Activated CD4-positive, alpha-beta T cell treated with anti-CD3 and anti-CD28 coated beads, Interleukin-2, amount 50 U/mL, for 48 hours (primary cell): ENCODE measurements around the gene UPF3A.
A peak's percentile ranks its signal among the peaks of the same experiment; 100 is the strongest.
"Not testable (repeated sequence)": the region's sequence is repeated elsewhere in the genome, so short reads cannot be mapped to it uniquely, and the experiment has no call there.

Experiments
- DNase-seq, 2 experiments: peaks; one replicate each; pipeline ENCODE4 v3.0.0-alpha.2; 2020

Gene UPF3A

GRCh38 chr13:114309086-114309485 lies 27.7 kb downstream of the UPF3A start:
- DNase-seq: no peak

DNA sequence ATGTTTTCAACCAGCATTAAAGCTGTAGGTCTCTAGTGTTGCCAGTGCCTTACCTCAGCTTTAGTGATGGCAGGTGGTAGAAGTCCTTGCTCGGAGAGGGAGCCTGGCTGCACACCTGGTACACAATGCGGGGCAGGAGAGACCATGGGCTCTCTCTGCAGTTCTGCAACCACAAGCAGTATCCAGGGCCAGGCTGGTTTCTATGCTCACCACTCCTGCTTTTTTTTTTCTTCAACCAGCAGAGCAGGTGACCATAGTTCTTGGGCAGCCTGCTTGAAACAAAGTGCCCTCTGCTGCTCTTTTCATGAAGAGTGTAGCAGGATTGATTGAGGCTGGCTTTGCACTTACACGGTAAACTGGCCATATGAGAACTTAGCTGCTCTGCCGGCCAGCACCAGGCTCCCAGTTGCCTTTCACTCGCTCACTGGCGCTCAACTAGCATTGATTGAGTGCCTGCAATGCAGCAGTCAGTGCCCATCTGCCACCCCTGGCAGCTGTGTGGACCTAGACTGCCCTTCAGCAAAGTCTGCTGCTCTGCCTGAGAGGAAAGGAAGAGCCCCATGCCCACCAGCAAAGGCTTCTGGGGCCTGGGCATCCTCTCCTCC lies 28.5 kb downstream of the UPF3A start:
- no peak for DNase-seq

DNA sequence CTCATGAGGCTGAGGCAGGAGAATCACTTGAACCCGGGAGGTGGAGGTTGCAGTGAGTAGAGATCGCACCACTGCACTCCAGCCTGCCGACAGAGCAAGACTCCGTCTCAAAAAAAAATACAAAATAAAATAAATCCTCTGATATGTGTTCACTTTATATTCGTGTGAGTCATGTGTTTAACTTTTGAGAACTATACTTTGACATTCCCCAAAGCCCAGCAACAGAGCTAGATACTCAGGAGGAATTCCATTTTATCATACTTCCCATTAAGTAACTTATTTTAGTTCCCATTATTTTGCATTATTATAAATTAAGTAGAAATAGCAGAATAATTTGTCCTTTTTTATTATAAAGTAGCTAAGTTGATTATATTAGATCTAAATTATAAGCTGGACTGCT lies 29.6 kb downstream of the UPF3A start:
- DNase-seq: no peak

DNA sequence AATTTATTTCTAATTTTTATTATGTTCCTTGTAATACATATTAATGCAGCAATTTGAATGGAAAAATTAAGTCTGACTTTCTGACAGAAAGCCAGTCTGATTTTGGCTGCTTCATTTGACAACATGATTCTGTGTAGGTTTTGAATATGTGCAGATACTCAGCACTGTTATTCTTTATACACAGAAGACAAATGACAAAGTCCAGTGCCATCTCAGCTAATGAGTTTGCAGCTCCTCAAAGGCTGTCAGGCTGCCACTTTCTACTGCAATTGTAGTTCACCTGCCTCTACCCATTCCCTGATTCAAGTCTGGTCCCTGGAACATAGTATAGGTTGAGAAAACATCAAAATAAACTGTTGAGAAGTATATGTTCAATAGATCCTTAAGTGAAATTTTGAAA lies 30.0 kb downstream of the UPF3A start:
- DNase-seq: no peak

DNA sequence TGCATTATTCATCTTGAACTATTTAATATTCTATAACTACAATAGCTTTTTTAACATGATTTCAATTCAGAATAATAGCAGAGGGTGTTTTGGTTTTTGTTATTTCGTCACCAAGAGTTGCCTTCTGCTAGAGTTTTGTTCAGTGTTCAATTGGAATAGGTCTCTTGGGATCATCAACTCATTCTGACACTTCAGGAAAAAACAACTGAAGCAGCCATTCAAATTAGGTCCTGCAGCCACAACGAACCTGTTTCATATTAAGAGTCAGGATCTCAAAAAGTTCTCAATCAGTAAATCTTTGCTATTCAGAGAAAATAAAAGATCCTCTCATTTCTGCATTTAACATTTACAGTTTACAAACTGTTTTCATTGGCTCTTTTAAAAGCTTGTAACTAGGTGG lies 30.5 kb downstream of the UPF3A start:
- no peak for DNase-seq

DNA sequence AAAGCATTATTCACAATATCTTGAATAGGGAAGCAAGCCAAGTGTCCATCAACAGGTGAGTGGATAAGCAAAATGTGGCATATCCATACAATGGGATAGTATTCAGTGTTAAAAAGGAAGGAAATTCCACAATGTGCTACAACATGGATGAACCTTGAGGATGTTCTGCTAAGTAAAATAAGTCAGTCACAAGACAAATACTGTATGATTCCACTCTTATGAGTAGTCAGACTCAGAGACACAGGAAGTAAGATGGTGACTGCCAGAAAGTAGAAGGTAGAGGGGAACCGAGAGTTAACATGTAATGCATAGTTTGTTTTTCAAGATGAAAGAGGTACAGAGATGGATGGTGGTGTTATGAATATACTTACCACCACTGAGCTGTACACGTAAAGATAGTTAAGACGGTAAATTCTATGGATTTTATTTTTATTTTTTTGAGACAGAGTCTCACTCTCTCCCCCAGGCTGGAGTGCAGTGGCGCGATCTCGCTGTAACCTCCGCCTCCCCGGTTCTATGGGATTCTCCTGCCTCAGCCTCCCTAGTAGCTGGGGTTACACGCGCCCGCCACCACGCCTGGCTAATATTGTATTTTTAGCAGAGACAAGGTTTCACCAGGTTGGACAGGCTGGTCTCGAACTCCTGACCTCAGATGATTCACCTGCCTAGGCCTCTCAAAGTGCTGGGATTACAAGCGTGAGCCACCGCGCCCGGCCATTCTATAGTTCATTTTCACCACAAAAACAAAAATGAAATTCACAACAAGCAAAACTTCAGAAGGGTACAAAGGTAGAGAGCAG lies 31.9 kb downstream of the UPF3A start:
- DNase-seq: peak; percentile 56 to 65

GRCh38 chr13:114314074-114314912 lies 32.9 kb downstream of the UPF3A start, which contains the start of gene CHAMP1:
CHAMP1 (plus strand) TSS chr13:114314503; CDS start chr13:114323843, 9,340 bp downstream.
- DNase-seq: peak; percentile 92 to 96

DNA sequence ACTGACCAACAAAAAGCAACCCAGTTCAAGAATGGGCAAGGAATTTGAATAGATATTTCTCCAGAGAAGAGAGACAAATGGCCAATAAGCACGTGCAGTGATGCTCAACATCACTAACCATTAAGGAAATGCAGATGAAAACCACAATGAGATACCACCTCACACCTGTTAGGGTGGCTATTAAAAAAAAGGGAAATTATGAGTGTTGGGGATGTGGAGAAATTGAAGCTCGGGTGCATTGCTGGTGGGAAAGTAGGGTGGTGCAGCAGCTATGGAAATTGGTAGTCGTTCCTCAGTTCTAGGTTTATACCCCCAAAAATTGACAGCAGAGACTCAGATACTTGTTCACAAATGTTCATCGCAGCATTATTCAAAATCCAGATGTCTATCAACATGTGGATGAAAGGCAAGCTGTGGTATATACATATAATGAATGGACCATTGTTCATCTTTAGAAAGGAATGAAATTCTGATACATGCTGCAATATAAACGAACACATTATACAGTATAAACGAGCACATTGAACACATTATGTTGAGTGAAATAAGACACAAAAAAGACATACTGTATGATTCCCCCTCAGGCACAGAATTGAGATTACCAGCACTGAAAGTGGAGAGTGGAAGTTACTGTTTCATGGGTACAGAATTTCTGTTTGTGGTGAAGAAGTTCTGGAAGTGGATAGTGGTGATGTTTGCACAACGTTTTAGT lies 33.8 kb downstream of the UPF3A start:
- no peak for DNase-seq

GRCh38 chr13:114318624-114319023 lies 37.2 kb downstream of the UPF3A start:
- no peak for DNase-seq

DNA sequence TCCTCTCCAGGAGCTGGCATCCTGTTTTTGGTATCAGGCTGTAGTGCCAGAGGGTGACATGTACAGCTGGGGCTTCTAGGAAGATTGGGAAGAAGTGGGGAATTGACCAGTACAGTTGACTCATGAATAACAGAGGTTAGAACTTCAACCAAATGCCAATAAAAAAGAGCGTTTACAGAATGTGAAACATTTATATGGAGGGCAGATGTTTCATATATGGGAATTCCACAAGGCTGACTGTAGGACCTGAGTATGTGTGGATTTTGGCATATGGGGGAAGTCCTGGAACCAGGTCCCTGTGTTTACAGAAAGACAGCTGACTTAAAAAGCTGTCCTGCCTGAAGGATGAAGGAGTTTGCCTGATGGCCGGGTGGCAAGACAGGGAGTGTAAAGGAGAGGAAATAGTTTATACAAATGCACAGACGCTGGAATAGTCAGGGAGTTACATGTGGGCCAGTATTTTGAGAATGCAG lies 38.1 kb downstream of the UPF3A start:
- no peak for DNase-seq

GRCh38 chr13:114320065-114320464 lies 38.7 kb downstream of the UPF3A start:
- DNase-seq: no peak

DNA sequence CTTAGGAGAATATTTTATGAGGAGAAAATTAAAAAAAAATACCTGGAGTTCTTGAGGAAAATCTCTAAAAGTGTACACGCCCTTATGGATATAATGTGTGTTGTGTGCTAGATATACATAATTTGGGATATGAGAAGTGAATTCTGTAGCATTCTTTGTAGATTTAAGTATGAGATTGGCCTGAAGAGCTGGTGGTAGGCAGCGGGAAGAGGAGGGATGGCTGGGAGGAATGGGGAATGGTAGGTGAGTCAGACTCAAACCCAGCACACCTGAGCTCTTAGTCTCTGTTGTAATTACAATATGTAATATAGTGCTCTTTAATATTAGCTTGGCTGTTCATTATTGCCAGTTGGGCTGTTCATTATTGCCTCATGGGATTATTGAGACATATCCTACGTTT lies 39.9 kb downstream of the UPF3A start:
- DNase-seq: no peak

GRCh38 chr13:114323349-114323748 lies 41.9 kb downstream of the UPF3A start:
- no peak for DNase-seq

GRCh38 chr13:114324334-114324733 lies 42.9 kb downstream of the UPF3A start:
- peak; percentile 15 to 29 for DNase-seq

DNA sequence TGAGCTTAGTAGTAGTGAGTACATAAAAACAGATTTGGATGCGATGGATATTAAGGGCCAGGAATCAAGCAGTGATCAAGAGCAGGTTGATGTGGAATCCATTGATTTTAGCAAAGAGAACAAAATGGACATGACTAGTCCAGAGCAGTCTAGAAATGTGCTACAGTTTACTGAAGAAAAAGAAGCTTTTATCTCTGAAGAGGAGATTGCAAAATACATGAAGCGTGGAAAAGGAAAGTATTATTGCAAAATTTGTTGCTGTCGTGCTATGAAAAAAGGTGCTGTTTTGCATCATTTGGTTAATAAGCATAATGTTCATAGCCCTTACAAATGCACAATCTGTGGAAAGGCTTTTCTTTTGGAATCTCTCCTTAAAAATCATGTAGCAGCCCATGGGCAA lies 44.3 kb downstream of the UPF3A start:
- DNase-seq: no peak

DNA sequence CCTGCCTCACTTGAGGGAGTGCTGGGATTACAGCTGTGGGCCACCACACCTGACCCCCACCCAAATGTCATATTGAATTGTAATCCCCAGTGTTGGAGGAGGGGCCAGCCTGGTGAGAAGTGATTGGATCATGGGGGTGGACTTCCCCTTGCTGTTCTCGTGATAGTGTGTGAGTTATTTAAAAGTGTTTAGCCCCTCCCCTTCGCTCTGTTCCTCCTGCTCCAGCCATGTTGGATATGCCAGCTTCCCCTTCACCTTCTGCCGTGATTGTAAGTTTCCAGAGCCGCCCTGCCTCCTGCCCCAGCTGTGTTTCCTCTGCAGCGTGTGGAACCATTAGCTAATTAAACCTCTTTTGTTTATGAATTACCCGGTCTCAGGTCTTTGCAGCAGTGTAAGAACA lies 46.6 kb downstream of the UPF3A start:
- no peak for DNase-seq

DNA sequence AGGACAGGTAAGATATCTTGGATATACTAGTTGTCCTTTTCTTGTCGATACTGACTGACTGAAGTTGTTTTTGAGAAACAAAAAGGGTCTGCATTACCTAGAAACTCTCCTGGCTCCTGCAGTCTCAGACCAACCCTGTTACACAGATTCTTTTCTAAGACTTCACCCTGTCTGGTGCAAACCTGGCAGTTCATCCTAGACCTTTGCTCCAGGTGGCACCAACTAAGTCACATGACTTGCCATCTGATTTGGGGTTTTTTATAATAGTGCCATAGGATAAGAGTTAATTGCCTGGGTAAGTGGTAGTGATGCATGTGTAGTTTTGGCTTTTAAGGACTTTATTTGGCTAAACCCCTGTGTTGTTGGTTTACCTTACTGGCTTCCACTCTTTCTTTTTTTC lies 47.2 kb downstream of the UPF3A start:
- DNase-seq: no peak

DNA sequence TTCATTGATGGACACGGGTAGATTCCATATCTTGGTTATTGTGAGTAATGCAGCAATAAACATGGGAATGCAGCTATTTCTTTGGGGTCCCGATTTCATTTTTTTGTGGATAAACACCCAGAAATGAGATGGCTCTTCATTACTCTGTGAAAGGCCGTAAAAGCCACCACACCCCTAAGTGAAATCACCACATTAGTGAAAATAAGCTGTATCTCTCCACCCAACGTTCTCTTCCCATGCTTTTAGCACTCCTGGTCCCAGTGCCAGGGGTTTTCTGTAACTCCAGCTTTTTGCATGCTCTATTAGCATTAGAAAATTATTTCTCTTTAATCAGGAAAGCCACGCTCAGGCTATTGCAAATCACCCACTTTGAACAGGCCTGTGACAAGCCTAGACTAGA lies 48.7 kb downstream of the UPF3A start:
- no peak for DNase-seq

- not testable (repeated sequence) for DNase-seq
Measured at GRCh38 chr13:114333881-114334280, 52.5 kb downstream of the UPF3A start.

DNA sequence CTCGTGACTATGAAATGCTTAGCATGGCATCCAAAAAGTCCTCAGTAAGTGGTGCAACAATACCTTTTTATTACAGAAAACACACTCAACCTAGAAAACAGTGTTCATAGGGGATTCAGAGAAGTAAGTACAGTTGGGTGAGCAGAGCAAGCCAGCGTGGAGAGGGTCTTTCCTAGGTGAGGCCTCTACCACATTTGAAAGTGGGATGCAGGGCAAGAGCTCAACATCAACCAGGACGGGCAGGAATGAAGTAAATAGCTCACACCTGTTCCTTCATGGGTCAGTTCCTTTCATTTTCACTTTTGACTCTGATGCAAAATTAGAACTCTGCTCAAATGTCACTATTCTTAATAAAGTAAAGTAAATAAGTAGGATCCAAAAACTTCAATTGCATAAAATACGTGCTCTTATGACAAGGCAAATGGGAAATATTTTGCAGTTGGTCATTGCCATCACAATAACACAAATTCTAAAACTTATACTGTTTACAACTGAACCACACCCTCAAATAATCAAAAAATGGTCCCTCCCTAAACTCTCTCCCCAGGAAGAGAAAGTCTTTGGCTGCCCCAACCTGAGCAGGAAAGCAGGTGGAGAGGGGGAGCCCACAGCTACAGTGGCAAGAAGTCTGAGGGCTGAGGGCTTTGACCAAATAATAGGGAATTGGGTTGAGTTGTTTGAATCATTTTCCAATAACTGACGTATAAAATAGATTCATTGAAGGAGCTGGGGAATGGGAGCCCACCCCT lies 53.1 kb downstream of the UPF3A start:
- no peak for DNase-seq

- DNase-seq: not testable (repeated sequence)
Measured at GRCh38 chr13:114336457-114336856, 55.1 kb downstream of the UPF3A start.

- no peak for DNase-seq
Measured at GRCh38 chr13:114338959-114339358, 57.6 kb downstream of the UPF3A start.
